ENCODE data around the gene MYL9. TPM values are rescaled to one million over a fixed set of nuclear protein-coding genes. Genes with fewer than 3 reads are reported as not detected.
A peak's percentile ranks its signal among the peaks of the same experiment; 100 is the strongest.
"Not testable (repeated sequence)": the region's sequence is repeated elsewhere in the genome, so short reads cannot be mapped to it uniquely, and the experiment has no call there.

The MYL9 gene
- 28.8 TPM for total RNA-seq

DNA sequence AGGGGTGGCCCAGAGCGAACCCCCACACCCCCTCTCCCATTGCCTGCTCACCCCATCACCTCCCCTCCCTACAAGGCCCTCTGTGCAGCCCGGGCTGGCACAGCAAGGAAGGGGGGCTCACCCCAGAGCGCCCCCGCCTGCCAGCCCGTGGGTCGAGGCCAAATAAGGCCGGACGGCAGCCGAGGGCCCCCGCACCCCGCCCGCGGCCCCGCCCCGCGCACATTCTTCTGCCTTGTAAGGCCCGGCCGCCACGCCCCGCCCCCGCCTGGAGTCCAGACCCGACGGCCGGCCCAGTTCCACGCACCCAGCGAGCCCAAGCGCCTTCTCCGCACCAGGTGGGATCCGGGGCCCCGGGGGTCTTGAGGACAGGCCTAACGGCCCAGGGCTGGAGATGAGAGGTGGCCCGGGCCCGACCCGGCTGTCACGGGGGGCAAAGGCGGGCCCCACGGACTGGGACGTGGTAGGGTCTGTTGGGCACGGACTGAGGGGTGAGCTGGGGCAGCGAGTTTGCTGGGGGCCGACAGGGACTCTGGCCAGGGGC, at the start of gene MYL9:
TSS of gene MYL9 (plus strand) at position 293 of the 541 bp plus-strand sequence. CDS start 3,366 bp downstream, outside the sequence.
- peak; percentile 53 for ATAC-seq

GRCh38 chr20:36491901-36492617, 49.3 kb upstream of the MYL9 start:
- ATAC-seq, result peak; percentile 73

DNA sequence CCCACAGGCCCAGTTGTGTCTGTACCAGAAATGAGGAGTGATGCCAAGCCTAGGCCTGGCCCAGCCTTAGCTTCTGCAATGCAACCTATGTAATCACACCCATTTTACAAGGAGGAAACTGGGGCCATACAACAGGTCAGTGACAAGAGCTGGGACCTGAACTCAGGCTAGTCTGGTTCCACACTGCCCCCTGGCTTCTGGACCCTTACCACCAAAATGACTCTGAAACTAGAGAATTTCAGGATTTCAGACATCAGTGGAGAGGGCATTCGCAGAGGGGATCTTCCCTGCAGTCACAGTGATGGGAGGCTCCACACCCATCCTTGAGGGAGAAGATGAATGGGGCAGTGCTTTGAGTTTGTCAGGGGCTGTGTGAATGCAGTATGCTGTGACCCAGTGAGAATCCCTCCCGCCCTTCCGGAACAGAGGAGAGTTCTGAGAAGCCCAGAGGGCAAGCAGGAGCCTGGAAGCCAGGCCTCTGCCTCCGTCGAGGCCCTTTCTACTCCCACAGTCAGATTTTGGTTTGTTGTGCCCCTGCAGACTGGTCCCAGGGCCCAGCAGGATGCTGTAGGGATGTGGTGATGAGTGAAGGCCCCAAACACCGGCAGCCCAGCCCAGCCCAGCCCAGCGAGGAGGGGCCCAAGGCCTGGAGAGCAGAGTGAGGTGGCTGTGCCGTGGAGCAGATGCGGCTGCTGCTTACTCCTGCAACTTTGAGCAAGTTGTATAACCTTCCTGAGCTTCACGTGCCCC, 48.1 kb upstream of the MYL9 start:
- ATAC-seq, result peak; percentile 48

GRCh38 chr20:36493801-36494114, 47.6 kb upstream of the MYL9 start:
- peak; percentile 14 for ATAC-seq

- ATAC-seq, result peak; percentile 5
Measured at GRCh38 chr20:36496707-36497669, 44.3 kb upstream of the MYL9 start.

DNA sequence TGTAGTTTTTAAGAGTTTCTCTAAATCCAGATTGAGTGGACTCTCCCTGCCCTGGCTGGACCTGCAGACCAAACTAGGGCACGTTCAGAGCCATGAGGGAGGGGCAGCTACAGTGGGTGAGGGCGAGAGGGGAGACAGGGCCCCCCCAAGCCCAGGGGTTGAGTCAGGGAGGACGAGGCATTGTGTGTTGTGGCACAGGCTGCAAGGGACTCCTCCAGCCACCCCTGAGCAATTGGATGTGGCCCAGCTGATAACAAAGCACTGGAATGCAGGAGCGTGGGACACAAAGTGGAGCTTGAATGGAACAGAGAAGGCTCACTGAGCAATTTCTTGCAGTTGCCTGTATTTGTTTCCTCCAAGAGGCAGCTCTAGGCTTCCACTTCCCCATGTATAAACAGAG, 43.5 kb upstream of the MYL9 start:
- ATAC-seq, result no peak

- ATAC-seq, result no peak
Measured at GRCh38 chr20:36498386-36499179, 42.7 kb upstream of the MYL9 start.

DNA sequence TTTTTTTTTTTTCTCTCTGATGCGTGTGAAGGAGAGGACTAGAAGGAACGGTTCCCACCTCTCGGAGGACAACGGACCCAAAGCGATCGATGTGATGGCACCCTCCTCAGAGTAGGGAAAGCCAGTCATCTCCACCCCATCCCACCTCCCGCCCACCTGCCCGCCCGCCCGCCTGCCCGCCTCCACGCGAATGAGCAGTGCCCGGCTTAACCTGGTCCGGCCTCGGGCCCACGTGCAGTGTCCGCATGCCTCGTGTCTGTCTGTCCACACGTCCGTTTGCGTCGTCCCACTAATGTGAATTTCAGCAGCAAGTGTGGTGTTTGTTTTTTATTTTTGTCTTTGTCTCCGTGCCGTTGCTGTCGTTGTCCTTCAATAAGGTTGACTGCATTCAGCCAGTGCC, 42.1 kb upstream of the MYL9 start:
- ATAC-seq, result no peak

DNA sequence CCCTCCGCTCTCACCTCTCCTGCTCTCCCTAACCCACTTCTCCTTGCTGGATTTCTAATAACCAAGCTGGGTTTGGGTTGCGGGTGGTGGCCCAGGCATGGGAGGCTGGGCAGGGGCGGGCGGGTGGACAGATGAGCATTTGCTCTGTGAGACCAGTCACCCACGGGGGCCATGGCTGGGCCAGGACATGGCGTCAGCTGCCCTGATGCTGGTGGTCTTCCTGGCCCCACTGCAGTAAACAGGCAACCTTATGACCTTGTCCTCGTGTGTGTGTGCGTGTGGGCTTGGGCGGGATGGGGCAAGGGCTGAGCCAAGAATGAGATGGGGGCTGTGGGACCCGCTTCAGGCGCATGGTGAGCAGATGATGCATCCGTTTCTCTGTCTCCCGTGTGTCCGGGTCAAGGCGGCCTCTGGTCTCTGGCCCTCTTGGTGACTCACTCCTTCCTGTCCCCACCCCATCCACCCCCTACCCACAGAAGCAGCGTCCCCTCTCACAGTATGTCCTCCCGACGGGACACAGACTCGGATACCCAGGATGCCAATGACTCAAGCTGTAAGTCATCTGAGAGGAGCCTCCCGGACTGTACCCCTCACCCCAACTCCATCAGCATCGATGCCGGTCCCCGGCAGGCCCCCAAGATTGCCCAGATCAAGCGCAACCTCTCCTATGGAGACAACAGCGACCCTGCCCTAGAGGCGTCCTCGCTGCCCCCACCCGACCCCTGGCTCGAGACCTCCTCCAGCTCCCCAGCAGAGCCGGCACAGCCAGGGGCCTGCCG, 41.4 kb upstream of the MYL9 start:
- peak; percentile 17 for ATAC-seq

DNA sequence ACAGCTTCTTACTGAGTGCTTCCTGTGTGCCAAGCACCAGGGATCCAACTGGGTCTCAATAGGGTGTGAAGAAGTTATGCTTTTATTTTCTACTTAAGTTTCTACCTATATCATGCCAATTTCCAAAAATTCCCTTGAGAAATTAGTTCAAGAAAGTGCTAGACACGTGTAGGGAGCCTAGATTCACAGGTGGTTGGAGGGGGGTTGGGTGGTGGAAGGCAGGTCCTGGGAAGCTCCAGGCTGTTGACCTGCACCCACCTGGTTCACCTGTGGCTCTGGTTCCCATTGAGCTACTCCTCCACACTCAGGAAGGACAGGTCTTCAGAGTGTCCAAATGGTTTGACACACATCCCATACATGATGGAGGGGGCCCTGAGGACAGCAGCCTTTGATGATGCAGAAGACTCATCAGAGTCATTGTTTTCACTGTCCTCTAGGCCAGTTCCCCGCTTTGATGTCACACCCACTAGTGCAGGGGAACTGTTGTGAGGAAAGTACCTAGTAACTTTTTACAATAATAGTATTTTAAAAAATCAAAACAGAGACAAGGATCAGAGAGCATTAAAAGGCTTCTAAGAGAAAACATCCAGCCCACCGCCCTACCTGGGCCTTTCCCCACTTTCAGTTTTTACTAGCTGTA, 39.8 kb upstream of the MYL9 start:
- ATAC-seq, result no peak

DNA sequence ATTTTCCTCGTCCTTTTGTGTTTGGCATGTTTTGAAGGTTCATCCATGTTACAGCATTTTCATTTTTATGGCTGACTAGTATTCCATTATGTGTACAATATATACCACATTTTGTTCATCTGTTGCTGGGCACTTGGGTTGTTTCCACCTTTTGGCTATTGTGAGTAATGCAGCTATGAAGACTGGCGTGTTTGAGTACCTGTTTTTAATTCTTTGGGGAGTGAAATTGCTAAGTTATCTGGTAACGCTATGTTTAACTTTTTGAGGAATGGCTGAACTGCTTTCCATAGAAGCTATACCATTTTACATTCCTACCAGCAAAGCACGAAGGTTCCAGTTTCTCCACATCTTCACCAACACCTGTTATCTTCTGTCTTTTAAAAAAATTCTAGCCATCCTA, 37.0 kb upstream of the MYL9 start:
- no peak for ATAC-seq

- no peak for ATAC-seq
Measured at GRCh38 chr20:36506253-36506652, 35.1 kb upstream of the MYL9 start.

GRCh38 chr20:36507746-36508145, 33.6 kb upstream of the MYL9 start:
- peak; percentile 64 for ATAC-seq

GRCh38 chr20:36519012-36519719, 22.2 kb upstream of the MYL9 start:
- ATAC-seq, result no peak

- ATAC-seq, result no peak
Measured at GRCh38 chr20:36519944-36520343, 21.4 kb upstream of the MYL9 start.

GRCh38 chr20:36521526-36521925, 19.8 kb upstream of the MYL9 start:
- no peak for ATAC-seq

- not testable (repeated sequence) for ATAC-seq
Measured at GRCh38 chr20:36522412-36522811, 18.9 kb upstream of the MYL9 start.

DNA sequence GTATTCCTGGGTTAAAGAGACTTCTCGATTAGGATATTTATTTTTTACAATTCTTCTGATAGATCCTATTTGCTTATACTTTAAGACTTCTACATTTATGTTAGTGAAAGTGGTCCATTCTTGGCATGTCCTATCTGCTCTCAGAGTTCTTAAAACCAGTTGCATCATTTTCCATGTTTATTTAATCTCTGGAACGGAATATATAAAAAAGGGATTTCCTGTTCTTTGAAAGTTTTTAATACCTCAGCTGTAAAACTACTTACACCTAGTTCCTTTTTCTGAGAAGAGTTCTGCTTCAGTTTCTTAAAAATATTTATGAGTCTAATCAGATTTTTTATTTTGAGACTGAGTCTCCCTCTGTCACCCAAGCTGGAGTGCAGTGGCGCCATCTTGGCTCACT, 18.0 kb upstream of the MYL9 start:
- no peak for ATAC-seq

DNA sequence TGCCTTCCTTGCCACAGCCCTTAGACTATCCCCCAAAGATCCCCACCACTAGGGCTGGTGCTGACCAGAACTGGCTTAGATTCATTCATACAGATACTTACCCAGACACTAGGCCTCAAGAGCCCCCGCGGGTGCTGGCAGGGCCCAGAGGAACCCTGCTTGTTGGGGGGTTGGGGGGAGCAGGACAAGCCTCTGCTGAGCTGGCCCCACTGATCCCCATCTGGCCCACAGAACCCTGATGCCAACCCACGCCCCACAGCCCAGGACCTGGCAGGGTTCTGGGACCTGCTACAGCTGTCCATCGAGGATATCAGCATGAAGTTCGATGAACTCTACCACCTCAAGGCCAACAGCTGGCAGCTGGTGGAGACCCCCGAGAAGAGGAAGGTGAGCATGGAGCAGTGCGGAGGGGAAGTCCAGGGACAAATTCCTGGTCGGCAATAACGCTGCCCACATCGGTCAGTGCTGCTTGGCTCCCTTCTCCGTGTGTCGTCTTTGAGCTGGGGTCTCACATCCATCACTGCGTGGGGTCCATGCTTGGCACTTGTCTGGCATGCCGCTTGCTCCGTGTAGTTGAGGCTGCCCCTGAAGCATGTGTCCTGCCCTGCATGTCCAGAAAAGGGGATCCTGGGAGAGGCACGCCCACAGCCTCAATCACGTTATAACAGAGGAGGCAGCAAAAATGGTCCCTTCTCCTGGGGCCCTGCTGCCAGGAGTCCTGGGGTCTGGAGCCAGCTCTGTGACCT, 15.5 kb upstream of the MYL9 start:
- ATAC-seq, result no peak

Measured in esophagus mucosa (tissue), 1 donor.